Limb (tissue), 2 donors: Measurements from ENCODE around the gene NSMF.
"Not testable (repeated sequence)": the region's sequence is repeated elsewhere in the genome, so short reads cannot be mapped to it uniquely, and the experiment has no call there.

Experiments used
- DNase-seq, 2 donors: peaks; one replicate each; pipeline ENCODE4 v3.0.0-alpha.2; 2016; ENCODE audit errors: extremely low spot score in 2 of 2

Gene NSMF

DNA sequence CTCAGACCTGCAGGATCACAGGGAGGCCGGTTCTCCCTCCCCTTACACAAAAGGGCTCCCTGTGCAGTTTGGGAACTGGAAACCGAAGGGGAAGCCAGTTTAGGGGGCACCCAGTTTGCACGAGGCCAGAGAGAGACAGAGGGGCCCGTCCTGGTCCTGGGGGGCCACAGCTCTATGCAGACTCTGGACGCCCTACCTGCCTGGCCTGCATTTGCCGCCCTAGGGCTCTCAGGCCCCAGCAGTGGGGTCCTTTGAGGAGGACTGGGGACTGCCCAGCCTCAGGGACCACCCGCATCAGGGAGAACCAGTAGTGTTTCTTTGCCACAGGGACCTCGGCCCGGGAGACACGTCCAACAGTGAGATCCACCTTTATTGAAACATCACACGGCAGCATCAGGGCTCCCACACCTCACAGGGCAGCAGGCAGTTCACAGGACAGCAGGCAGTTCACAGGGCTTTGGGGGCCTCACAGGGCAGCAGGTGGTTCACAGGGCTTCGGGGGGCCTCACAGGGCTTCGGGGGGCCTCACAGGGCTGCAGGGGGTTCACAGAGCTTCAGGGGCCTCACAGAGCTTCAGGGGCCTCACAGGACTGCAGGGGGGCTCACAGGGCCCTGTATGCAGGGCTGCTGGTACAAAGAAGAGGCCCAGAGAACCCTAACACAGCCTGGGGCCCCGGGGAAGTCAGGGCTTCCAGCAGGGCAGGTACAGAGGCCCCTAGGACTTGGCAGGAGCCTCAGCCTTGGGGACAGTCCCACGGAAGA, 648 bp upstream of the NSMF start:
- no peak for DNase-seq

GRCh38 chr9:137458194-137459151, 661 bp downstream of the NSMF start:
- DNase-seq = peak in 1 of 2 donors; percentile 72

DNA sequence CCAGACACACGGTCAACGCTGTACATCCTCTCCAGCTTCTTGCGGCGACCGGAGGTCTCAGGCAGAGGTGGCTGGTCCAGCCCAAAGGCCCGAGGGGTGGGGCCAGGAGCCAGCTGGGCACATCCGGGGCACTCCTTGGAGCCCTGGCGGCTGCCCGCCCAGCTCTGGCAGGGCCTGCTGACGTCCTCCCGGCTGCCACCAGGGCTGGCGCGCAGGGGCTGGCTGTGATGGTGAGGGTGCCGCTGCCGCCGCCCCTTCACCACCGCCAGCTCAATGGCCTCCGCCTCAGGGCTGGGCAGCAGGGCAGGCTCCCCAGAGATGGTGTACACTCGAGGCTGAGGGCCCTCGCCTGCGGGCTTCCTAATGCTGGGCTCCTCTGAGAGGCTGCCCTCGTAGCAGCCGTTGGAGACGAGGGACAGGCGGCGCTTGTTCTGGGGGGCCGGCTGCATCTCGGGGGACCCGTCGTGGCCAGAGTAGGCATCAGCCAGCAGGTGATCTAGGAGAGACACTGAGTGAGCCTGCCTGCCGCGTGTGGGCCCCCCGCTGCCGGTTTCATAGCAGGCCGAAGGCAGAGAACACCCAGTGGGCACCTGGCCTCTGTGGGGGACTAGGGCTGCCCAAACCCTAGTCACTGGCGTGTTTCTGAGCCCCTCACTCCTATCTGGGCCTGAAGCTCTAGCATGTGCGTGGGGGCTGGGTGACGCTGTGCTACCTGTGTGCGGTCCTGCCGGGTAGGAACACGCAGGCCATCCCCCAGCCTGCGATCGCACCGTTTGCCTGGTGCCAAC, 1.5 kb downstream of the NSMF start:
- DNase-seq = peak in 1 of 2 donors; percentile 36

GRCh38 chr9:137456864-137457405, 2.2 kb downstream of the NSMF start:
- DNase-seq = no peak

GRCh38 chr9:137456061-137456863, 2.9 kb downstream of the NSMF start:
- peak in 1 of 2 donors; percentile 45 for DNase-seq

- peak in 1 of 2 donors; percentile 29 for DNase-seq
Measured at GRCh38 chr9:137455359-137455991, 3.7 kb downstream of the NSMF start.

GRCh38 chr9:137454597-137455358, 4.4 kb downstream of the NSMF start:
- peak in 1 of 2 donors; percentile 50 for DNase-seq

DNA sequence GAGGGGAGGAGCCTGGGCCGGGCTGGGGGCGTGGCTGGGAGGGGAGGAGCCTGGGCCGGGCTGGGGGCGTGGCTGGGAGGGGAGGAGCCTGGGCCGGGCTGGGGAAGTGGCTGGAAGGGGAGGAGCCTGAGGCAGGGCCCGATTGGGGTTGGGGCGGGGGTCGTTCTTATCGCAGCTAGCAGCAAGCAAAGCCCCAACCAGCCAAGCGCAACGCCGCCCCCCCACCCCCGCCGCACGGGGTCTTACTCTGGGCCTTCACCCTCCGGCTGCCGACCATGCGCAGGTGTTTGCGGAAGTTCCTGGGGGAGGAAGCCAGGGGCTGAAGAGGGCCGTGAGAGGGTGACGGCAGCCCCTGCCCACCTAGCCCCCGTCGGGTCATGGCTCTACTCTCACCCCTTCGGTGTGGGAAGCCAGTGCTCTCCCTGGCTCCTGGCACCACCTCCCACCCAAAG, 5.0 kb downstream of the NSMF start:
- peak in 1 of 2 donors; percentile 76 for DNase-seq

DNA sequence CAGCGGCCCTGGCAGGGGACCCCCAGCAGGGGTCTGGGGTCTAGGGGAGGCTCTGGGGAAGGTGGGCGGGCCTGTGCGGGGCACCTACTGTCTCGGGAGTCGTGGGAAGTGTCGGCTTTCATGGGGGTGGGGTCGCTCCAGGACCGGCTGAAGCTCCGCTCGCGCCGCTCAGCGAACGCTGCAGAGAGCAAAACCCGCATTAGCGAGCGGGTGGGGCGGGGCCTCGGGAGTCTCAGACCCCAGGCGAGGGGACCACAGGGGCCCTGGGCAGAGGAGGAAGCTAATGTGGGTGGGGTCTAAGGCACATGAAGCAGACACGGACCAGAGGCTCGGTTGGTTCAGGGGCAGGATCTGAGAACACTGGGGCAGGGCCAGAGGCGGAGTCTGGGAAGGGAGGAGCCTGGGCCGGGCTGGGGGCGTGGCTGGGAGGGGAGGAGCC, 5.5 kb downstream of the NSMF start:
- DNase-seq = peak; percentile 75 to 77

DNA sequence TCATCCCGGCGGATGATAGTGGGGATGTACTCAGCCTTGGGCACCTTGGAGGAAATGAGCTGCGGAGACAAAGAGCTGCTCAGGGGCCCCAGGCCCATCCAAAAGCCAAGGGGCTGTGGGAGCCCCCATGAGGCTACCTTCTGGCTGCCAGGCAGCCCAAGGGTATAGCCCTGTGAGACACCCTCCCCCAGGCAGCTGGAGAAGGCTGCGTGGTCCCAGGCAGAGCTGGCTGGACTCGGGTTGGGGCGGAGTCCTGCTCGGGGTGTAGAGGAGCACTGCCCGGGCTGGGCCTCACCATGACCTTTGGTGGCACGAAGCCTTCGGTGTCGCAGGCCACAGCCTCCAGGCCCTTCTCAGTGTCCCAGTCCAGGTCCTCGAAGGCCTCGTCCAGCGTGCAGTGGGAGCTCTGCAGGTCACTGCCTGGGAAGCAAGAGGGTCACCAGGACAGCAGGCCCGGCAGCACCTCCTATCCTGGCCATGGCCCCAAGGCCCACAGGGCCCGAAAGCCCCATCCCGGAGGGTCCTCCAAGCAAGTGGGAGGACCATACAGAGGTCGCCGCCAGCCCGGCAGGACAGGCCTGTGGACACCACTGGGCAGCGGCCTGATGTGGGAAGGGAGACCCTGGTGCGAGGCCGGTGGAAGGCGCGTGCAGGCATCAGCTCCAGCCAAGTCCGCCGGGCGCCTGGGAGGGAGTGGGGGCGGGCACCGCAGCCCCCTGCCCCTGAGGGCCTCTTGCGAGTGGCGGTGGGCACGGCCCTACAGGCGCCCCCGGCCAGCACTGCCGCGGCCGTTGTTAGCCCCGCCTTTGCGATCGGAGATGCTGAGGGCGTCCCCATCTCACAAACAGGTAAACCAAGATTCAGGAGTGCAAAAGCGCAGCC, 6.1 kb downstream of the NSMF start:
- DNase-seq = no peak

DNA sequence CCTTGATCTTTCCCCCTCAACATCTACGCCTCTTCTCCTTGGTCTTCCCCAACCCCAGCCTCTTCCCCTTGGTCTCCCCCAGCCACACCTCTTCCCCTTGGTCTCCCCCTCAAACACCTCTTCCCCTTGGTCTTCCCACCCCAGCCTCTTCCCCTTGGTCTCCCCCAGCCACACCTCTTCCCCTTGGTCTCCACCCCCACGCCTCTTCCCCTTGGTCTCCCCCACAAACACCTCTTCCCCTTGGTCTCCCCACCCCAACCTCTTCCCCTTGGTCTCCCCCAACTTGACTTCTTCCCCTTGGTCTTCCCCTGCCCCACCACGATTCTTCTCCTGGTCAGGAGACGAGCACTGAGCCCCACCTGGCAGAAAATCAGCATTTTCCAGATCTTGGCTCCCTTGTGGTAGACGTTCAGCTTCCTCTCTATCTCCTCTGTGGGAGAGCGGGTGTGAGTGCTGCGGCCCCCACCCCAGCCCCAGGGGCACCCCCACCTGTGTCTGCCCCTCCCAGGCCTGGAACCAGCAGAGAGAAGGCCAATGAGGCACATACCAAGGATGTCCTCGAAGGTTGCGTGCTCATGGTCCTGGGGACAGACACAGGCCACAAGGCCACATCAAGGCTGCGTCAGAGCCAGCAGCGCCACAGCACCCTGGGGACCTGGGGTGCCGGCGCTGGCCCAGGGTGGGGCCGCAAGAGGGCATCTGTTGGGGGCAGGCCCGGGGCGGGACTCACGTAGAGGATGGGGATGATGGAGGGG, 7.0 kb downstream of the NSMF start:
- peak in 1 of 2 donors; percentile 29 for DNase-seq

GRCh38 chr9:137451264-137452005, 7.7 kb downstream of the NSMF start:
- DNase-seq = not testable (repeated sequence)

DNA sequence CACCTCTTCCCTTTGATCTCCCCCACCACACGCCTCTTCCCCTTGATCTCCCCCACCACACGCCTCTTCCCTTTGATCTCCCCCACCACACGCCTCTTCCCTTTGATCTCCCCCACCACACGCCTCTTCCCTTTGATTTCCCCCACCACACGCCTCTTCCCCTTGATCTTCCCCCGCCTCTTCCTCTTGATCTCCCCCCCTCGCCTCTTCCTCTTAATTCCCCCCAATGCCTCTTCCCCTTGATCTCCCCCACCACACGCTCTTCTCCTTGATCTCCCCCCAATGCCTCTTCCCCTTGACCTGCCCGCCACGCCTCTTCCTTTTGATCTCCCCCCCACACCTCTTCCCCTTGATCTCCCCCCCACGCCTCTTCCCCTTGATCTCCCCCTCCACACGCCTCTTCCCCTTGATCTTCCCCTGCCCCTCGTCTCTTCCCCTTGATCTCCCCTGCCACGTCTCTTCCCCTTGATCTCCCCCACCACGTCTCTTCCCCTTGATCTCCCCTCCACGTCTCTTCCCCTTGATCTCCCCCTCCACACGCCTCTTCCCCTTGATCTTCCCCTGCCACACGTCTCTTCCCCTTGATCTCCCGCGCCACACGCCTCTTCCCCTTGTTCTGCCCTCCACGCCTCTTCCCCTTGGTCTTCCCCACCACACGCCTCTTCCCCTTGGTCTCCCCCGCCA, 8.5 kb downstream of the NSMF start:
- not testable (repeated sequence) for DNase-seq

DNA sequence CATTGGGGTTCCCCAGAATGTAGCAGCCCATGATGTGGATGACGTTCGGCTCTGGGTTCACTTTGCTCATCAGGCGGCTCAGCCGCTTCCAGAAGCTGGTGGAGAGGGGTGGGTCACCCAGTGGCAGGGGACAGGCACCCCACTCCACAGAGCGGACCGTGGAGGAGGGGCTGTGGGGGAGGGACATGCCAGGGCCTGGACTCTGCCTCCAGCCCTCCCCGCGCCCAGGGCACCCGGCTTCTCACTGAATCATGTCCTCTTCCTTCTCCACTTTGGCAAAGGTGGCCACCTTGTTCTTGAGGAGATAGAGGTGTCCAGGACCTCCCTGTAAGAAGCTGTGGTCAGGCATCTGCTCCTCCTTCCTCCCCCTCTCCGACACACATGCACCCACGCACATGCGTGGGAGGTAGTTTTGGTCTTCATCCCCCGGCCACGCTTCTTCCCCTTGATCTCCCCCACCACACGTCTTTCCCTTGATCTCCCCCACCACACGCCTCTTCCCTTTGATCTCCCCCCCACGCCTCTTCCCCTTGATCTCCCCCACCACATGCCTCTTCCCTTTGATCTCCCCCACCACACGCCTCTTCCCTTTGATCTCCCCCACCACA, 9.1 kb downstream of the NSMF start:
- peak in 1 of 2 donors; percentile 28 for DNase-seq

- no peak for DNase-seq
Measured at GRCh38 chr9:137449081-137449844, 9.9 kb downstream of the NSMF start.
